Activated B cell treated with CpG ODN at 0.5 μM for 24 hours (primary cell): ENCODE results near the gene ARHGEF18. TPM values are rescaled to one million over a fixed set of nuclear protein-coding genes. Genes with fewer than 3 reads are reported as not detected.

Source experiments
- ATAC-seq: fragments of 200-7000 bp; cut with Tn5 transposase; one replicate; pipeline ENCODE4 v1.10.0; 2021; ENCODE audit warnings: low read depth, mild to moderate bottlenecking, moderate library complexity
- CTCF ChIA-PET: fragments of 350-600 bp; sonication (Branson Sonifier 250); formaldehyde crosslinking; loops from one replicate; lab custom pipeline; 2021; ENCODE audit warnings: antibody characterized with exemption; lab: Charles Lee
- POLR2A ChIA-PET: fragments of 350-600 bp; sonication (Branson Sonifier 250); formaldehyde crosslinking; loops from one replicate; lab custom pipeline; 2021; ENCODE audit warnings: antibody characterized with exemption; lab: Charles Lee
- DNase-seq: peaks from one replicate; pipeline ENCODE4 v3.0.0; 2022
- H3K27ac Mint-ChIP-seq: one replicate; pipeline ENCODE4 v1.8.0; 2020; ENCODE audit warnings: mixed read lengths
- H3K27me3 Mint-ChIP-seq: one replicate; pipeline ENCODE4 v1.8.0; 2021; ENCODE audit warnings: mixed read lengths
- H3K36me3 Mint-ChIP-seq: one replicate; pipeline ENCODE4 v1.8.0; 2021; ENCODE audit warnings: low read depth, mixed read lengths
- H3K4me1 Mint-ChIP-seq: one replicate; pipeline ENCODE4 v1.8.0; 2021; ENCODE audit warnings: mixed read lengths
- H3K4me3 Mint-ChIP-seq: one replicate; pipeline ENCODE4 v1.8.0; 2020; ENCODE audit warnings: mild to moderate bottlenecking, mixed read lengths
- H3K9me3 Mint-ChIP-seq: one replicate; pipeline ENCODE4 v1.8.0; 2020; ENCODE audit warnings: mixed read lengths
- intact Hi-C: fragments of 100-400 bp; cut with micrococcal nuclease; formaldehyde crosslinking; loops from one replicate; pipeline ENCODE4 v1.15.1; 2024
- total RNA-seq: library from RNA; stranded (reverse); gene quantifications from 2 replicates; pipeline ENCODE4 v1.2.3, GENCODE V29; 2022
- TF ChIP-seq, protein P1 (sequence below): fragments of 200-600 bp; IDR thresholded peaks from one replicate; pipeline ENCODE4 v1.8.0; 2022; ENCODE audit warnings: antibody characterized with exemption, mild to moderate bottlenecking

The ARHGEF18 gene
- total RNA-seq, 1 donor from 2014 or later, result 51.9 TPM

DNA sequence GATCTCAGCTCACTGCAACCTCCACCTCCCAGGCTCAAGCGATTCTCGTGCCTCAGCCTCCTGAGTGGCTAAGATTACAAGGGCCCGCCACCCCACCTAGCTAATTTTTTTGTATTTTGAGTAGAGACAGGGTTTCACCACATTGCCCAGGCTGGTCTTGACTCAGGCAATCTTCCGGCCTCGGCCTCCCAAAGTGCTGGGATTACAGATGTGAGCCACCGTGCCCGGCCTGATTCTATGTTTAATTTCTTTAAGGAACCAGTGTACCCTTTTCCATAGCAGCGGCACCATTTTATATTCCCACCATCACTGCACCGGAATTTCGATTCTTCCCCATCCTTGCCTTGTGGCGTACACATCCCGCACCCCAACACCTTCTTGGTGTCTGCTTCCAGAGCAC, 36.8 kb upstream of the ARHGEF18 start:
- Mint-ChIP-seq H3K27me3 (no peaks in the 10 kb centered on the region), H3K27ac (no peak overlapping the region), H3K4me3 (no peak overlapping the region), H3K36me3 (no peaks in the 10 kb centered on the region), H3K9me3 (no peaks in the 10 kb centered on the region), H3K4me1 (no peaks in the 10 kb centered on the region)
- CTCF ChIA-PET, result interaction anchor here (1.9 kb wide), 1 partner anchor 42 kb away, joined by 4 read pairs; no protein-coding TSS in a partner anchor
- TF ChIP-seq, protein P1, sequence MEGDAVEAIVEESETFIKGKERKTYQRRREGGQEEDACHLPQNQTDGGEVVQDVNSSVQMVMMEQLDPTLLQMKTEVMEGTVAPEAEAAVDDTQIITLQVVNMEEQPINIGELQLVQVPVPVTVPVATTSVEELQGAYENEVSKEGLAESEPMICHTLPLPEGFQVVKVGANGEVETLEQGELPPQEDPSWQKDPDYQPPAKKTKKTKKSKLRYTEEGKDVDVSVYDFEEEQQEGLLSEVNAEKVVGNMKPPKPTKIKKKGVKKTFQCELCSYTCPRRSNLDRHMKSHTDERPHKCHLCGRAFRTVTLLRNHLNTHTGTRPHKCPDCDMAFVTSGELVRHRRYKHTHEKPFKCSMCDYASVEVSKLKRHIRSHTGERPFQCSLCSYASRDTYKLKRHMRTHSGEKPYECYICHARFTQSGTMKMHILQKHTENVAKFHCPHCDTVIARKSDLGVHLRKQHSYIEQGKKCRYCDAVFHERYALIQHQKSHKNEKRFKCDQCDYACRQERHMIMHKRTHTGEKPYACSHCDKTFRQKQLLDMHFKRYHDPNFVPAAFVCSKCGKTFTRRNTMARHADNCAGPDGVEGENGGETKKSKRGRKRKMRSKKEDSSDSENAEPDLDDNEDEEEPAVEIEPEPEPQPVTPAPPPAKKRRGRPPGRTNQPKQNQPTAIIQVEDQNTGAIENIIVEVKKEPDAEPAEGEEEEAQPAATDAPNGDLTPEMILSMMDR, result no peak
- intact Hi-C loops, result no loop called here
- ATAC-seq (no peak), DNase-seq (no peak)
- POLR2A ChIA-PET, result no interaction called here

DNA sequence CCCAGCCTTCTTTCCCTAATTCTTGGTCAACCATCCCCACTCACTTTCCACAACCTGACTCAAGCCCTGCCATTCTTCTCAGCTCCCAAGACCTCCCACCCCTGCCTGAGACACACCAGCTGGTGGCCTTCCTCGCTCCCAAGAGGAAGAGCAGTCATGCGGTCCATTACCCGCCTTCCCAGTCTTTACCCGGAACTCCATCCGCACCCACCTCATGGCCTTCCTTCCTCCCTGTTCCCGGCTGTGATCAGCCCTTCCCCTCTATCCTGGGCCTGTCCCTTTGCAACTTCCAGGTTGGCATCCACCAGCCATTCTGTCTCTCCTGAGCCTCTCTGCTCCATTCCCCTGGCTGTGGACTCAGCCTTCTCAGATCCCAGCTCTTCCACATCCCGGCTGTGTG, 35.9 kb upstream of the ARHGEF18 start:
- CTCF ChIA-PET, result interaction anchor here (1.9 kb wide), 1 partner anchor 41 kb away, joined by 4 read pairs; no protein-coding TSS in a partner anchor
- Mint-ChIP-seq H3K9me3 (no peaks in the 10 kb centered on the region), H3K27me3 (no peaks in the 10 kb centered on the region), H3K27ac (no peak overlapping the region), H3K4me1 (no peaks in the 10 kb centered on the region), H3K36me3 (no peaks in the 10 kb centered on the region), H3K4me3 (no peak overlapping the region)
- TF ChIP-seq, protein P1, result no peak
- no peak for ATAC-seq
- POLR2A ChIA-PET, result no interaction called here
- no peak for DNase-seq
- intact Hi-C loops, result no loop called here

DNA sequence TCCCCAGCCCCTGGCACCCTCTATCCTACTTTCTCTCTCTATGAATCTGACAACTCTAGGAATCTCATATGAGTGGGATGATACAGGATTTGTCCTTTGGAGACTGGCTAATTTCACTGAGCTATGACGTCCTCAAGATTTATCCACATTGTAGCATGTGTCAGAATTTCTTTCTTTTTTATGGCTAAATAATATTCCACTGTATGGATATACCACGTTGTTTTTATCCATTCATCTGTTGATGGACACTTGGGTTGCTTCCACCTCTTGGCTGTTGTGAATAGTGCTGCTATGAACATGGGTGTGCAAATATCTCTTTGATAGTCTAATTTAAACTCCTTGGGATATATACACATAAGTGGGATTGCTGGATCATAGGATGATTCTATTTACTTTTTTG, 30.6 kb upstream of the ARHGEF18 start:
- H3K27me3 Mint-ChIP-seq, result no peaks in the 10 kb centered on the region
- ATAC-seq (no peak), DNase-seq (no peak)
- ChIA-PET CTCF (no interaction called here), POLR2A (no interaction called here)
- H3K36me3 Mint-ChIP-seq, result no peaks in the 10 kb centered on the region
- TF ChIP-seq, protein P1, result no peak
- H3K27ac Mint-ChIP-seq, result no peak overlapping the region
- peaks cover 5% of the 10 kb centered on the region for H3K9me3 Mint-ChIP-seq
- no peak overlapping the region for H3K4me3 Mint-ChIP-seq
- intact Hi-C loops, result no loop called here
- H3K4me1 Mint-ChIP-seq, result no peaks in the 10 kb centered on the region

DNA sequence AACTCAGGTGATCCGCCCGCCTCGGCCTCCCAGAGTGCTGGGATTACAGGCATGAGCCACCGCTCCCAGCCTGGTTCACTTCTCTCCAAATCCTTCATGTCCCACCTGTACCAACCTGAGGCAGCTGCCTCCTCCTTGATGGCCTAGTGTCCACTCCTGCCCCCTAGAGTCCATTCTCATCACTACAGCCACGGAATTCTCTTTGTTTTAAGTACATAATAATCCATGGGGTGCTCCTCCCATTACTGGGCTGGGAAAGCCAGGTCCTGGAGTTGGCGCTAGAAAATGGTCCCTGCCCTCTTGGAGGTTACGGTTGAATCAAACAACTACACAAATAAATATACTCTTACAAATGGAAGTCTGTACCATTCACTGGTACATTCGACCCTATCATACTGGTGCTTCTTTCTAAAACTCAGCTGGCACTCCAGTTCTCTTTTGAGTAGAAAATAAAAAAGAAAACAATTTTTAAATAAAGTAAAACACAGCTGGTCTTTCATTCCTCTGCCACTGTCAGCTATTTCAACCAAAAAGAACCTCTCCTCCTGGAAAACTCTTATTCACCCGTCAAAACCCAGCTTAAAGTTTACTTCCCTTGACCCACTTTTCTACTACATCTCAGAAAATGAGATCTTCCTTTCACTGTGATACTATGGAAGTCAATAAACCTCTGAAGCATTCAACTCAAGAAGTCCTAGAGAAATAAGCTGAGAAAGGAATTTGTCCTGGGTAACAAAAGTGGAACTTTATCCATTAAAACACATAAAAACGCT, 22.4 kb upstream of the ARHGEF18 start:
- intact Hi-C loops, result loop anchor here (1.0 kb wide), 1 partner anchor 177 kb away; no protein-coding TSS in a partner anchor
- Mint-ChIP-seq H3K9me3 (no peaks in the 10 kb centered on the region), H3K4me3 (no peak overlapping the region), H3K36me3 (no peaks in the 10 kb centered on the region), H3K27me3 (no peaks in the 10 kb centered on the region), H3K4me1 (peaks cover 7% of the 10 kb centered on the region), H3K27ac (peak overlapping the region; percentile 25)
- ATAC-seq, result no peak
- POLR2A ChIA-PET, result interaction anchor here (1.7 kb wide), 1 partner anchor 227 kb away, joined by 4 read pairs; no protein-coding TSS in a partner anchor
- CTCF ChIA-PET, result interaction anchor here (1.2 to 5.5 kb wide), 4 partner anchors 13 to 224 kb away, joined by 3 to 84 read pairs (median 12); no protein-coding TSS in a partner anchor
- TF ChIP-seq, protein P1, result no peak
- no peak for DNase-seq

DNA sequence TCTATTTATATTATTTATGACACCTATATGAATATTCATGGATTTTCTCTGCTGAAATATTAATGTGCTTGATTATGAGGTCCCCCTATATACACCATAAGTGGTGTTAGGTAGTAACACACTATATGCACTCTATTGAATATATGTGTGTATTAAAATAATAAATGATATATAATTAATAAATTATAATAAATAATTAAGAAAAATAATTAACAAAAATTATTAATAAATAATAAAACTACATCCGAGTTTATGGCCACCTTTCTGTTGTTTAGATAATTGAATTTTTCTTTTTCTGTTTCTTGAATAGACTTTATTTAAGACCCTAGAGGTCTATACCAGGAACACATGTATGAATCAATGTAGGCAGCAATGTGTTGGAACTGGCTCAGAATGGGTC, 20.9 kb upstream of the ARHGEF18 start:
- Mint-ChIP-seq H3K36me3 (no peaks in the 10 kb centered on the region), H3K9me3 (no peaks in the 10 kb centered on the region), H3K27ac (no peak overlapping the region), H3K4me1 (peaks cover 13% of the 10 kb centered on the region), H3K4me3 (no peak overlapping the region), H3K27me3 (no peaks in the 10 kb centered on the region)
- intact Hi-C loops, result loop anchor here (1.0 kb wide), 2 partner anchors 13 to 52 kb away; no protein-coding TSS in a partner anchor
- POLR2A ChIA-PET, result interaction anchor here (0.7 to 1.6 kb wide), 3 partner anchors 10 to 25 kb away, joined by 5 to 8 read pairs (median 5); no protein-coding TSS in a partner anchor
- TF ChIP-seq, protein P1, result no peak
- DNase-seq, result no peak
- CTCF ChIA-PET, result interaction anchor here (0.6 to 5.5 kb wide), 7 partner anchors 12 to 1025 kb away, joined by 3 to 84 read pairs (median 3); no protein-coding TSS in a partner anchor
- ATAC-seq, result no peak
